Measurements from ENCODE around the gene KIAA0408.

DNA sequence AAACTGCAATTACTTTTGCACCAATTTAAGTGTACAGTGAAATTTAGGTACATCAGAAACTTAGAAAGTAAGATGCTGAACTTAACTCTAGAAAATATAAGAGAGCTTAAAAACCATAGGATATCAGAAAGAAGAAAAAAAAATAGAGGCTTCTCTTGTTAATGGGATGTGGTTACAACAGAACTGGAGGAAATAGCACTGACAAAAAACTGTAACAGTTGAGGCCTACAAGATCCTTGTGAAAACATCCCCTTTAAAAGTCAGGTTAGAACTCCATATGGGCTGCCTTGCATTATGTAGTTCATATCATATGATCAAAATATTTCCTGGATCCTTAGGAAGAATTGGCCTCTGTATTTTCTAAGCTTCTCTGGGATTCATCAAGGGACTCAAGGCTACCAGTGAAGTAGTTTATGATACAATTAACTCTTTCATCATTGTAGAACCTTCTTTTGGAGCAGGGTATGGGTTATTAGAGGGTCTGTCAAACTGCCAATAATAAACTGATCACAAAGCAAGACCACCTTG lies 35.1 kb upstream of the KIAA0408 start:
- TF ChIP-seq, protein P1, sequence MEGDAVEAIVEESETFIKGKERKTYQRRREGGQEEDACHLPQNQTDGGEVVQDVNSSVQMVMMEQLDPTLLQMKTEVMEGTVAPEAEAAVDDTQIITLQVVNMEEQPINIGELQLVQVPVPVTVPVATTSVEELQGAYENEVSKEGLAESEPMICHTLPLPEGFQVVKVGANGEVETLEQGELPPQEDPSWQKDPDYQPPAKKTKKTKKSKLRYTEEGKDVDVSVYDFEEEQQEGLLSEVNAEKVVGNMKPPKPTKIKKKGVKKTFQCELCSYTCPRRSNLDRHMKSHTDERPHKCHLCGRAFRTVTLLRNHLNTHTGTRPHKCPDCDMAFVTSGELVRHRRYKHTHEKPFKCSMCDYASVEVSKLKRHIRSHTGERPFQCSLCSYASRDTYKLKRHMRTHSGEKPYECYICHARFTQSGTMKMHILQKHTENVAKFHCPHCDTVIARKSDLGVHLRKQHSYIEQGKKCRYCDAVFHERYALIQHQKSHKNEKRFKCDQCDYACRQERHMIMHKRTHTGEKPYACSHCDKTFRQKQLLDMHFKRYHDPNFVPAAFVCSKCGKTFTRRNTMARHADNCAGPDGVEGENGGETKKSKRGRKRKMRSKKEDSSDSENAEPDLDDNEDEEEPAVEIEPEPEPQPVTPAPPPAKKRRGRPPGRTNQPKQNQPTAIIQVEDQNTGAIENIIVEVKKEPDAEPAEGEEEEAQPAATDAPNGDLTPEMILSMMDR (IDR thresholded peaks at IDR 0.05): no peak
- no peak for TF ChIP-seq POLR2A (IDR thresholded peaks at IDR 0.05)
